Posterior vena cava (tissue), 2 donors: ENCODE data around the gene HHAT. TPM values are rescaled to one million over a fixed set of nuclear protein-coding genes. Genes with fewer than 3 reads are reported as not detected.

Source experiments
- DNase-seq: peaks from one replicate; pipeline ENCODE4 v3.0.0-alpha.2; 2020; ENCODE audit warnings: low spot score
- intact Hi-C, 2 donors: fragments of 100-400 bp; cut with DNase I; formaldehyde crosslinking; loops; one replicate each; pipeline versions ENCODE4 v1.14.1 to v1.14.2; 2022 to 2023
- total RNA-seq, 2 donors: library from RNA; stranded (reverse); fragmentation: NEBNext Ultra II Directional; extraction: Animal tissue kit (Norgen Biotek cat#: 25700); gene quantifications; one replicate each; pipeline ENCODE4 v1.2.1, GENCODE V29; 2021
- donor health status: DM: yes; HTN: yes; CAD: no.
- donor health status: DM: yes; HTN: yes; CAD: no.

HHAT gene
- total RNA-seq, 2 donors from 2014 or later: 1.5 to 1.7 TPM

DNA sequence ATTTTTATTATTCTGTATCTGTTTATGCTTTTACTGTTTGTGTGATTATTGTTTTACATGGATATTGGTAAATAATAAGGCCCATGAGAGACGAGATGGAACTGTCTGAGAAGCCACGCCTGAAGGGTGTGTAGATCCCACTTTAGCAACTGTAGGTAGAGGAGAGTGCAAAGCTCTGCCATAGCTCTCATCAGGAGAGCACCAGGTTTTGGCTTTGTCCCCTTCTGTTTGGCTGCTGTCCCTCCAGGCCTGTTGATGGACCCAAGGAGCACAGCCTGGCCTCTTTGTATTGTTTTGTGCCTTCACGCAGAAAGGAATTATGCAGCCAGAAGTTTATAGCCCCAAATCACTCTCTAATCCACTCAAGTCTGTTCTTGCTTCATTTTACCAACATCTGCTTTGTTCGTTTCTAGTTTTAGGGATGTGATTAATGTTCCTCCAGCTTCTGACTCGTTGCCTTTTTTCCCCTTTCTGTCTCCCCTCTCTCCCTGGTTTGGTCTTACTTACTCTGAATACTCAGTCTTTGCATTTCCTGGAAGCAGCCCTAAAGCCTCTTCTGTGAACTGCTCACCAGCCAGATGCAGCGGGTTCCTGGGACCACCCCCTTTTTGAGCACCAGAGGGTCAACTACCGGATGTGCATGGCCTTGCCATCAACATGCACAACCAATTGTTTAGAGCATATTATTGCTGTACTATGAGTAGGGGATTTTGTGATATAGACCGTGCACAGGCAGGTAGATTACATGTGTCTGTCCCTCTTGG, 127.3 kb downstream of the HHAT start:
- no peak for DNase-seq
- intact Hi-C loops: no loop called here

DNA sequence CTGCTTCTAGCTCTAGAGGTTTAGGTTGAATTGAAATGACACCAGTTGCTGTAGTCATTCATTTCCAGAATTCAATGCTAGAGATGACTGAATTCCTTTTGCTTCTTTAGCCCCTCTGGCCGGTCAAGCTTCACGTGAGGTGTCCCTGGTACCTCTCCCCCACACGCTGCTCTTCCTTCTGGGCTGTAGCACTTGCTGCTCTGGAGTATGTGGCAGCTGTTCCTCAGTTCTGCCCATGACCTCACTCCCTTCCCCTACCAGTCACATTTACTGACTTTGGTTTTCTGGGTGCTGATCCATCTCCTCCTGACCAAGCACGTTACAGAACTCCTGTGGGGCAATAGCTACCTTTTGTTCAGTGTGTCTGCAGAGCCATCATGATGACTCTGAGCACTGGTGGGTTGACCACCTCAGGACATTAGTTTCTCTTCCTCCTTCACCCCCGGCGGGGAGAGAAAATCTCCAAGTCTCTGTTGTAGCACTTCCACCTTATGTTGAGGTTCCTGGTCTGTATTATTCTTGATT, 128.1 kb downstream of the HHAT start:
- no peak for DNase-seq
- intact Hi-C loops: no loop called here

DNA sequence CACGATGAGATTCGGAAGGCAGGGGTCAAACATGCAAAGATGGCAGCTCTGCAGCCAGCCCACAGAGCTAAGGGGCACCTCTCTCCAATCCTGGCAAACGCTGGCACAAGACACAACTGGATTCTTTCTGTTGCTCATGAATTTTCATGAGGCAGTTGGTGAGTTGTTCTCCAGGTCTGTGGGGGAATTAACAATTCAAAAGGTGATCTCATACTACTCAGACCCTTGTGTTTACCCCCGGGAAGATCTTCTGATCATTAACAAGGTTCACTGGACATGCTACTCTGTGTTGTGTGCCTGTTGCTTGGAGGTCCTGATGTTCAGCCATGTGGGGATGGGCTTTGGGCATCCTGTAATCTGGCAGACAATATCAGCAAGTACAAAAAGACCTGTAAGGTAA, 128.9 kb downstream of the HHAT start:
- DNase-seq: no peak
- intact Hi-C loops: no loop called here

DNA sequence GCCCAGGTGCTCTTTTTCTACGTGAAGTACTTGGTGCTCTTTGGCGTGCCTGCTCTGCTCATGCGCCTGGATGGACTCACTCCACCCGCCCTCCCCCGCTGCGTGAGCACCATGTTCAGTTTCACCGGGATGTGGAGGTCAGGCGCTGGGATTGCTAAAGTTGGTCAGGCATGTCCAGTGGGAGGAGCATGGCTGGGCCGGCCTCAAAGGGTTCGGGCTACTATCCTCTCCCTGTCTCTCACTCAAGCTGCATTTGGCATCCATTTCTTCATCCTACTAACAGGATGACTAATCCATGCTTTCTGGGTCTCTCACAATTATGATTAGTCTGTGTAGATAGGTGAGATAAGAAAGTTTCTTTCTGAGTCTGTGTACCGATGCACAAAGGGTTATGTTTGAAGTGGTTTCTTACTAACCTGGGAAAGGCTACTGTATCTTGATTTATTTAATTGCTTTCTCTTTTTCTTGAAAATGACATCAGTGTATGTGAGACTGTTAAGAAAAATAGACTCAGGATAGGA, 135.9 kb downstream of the HHAT start:
- intact Hi-C loops: no loop called here
- no peak for DNase-seq

DNA sequence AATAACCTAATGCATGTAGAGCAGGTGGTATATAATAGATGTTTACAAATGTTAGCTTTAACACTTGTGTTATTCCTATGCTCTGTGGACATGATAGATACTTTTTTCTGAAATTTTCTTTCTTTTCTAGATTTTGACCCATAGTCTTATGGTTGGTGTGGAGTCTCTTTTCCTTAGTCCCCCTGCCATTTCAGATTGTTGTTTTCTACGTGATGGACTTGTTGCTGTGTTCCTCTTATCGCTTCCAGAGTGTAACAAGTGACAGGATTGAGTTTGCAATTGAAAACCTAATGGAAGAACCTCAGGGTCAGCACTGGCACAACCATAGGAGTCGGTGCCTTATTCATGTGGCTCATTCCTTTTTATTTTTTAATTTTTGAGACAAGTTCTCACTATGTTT, 136.4 kb downstream of the HHAT start:
- intact Hi-C loops: no loop called here
- no peak for DNase-seq

DNA sequence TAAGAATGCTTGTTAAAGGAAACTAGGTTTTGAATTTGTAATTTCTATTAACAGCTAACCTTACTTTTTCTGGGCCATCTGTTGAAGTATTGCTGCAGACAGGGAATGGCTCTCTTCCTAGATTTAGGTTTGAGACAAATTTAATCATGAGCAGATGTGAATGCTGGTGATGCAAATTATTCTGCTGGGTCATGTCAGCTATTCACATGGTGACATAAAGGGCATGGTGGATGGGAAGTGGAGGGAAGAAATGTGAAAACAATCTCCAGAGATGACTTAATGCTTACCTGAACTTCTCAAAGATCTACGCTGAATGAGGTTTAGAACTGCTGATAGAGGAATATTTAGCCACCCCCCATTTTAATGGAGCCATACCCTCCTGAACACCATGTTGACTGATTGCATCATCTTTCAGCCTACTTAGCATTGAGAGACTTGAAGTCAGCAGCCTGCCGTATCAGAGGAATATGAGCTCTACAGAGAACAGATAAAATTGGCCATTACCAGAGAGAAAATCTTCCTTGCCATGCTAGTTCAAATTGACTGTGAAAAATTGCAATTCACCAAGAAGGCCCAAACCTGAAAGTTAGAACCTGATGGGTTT, 138.8 kb downstream of the HHAT start:
- intact Hi-C loops: no loop called here
- no peak for DNase-seq

DNA sequence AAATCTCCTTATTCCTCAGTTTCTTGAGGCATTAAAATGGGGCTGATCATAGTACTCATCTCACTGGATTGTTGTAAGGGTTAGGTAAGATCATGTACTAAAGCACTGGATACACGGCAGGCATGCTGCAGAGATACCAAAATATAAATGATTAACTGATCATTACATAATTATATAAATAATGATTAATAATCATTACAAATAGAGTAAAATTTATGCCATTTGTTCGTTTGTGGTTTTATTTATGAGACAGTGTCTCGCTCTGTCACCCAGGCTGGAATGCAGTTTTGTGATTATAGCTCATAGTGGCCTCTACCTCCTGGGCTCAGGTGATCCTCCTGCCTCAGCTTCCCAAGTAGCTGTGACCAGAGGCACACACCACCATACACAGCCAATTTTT, 140.7 kb downstream of the HHAT start:
- DNase-seq: no peak
- intact Hi-C loops: no loop called here

DNA sequence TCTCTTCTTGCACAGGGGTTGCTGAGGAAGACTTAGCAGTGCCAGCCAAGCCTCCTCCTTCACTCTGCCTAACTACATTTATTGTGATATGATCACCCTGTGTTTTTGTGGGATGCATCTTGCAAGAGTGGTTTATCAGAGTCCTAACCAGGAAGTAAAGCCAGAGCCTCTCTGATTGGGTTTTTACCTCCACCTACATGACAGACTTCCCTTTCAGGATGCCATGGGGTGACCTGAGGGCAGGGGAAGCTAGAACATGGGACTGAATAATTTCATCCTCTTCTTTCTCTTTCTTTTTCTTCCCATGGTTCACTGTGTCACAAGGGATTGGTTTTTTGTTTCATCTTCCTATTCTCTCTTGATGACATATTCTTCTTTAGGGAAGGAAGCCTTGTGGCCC, 146.6 kb downstream of the HHAT start:
- intact Hi-C loops: no loop called here
- DNase-seq: no peak

DNA sequence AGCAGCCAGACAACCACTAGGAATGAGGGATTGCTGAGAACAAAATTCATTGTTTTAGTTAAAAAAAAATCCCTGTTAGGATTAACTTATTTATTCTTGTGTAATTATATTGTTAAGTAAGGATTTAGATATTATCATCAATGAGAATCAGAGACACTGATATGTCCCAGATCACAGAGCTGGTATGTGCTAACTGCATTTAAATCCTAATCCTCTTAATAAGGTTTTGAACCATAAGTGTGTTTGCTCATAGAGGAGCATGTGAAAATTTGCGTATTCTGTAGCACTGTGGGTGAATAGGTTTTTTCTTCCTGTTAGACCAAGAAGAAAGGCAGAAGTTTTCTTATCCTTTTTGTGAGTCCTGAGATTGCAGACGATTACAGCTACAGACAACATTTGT, 147.1 kb downstream of the HHAT start:
- intact Hi-C loops: no loop called here
- no peak for DNase-seq

DNA sequence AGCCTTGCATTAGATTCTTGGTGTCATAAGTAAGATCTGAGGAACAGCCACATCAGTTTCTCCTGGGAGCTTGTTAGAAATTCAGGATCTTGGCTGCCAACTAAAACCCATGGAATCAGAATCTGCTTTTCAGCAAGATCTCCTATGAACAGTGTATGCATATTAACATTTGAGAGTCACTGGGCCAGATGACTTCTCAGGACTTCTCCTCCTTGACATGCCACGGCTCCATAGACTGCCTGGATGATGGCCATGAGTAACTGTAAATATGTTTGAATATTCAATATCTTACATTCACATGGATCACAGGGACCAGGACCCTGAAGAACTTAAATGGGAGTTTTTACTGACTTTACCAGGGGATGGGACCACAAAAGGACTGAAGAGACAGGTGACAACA, 148.0 kb downstream of the HHAT start:
- intact Hi-C loops: no loop called here
- no peak for DNase-seq

DNA sequence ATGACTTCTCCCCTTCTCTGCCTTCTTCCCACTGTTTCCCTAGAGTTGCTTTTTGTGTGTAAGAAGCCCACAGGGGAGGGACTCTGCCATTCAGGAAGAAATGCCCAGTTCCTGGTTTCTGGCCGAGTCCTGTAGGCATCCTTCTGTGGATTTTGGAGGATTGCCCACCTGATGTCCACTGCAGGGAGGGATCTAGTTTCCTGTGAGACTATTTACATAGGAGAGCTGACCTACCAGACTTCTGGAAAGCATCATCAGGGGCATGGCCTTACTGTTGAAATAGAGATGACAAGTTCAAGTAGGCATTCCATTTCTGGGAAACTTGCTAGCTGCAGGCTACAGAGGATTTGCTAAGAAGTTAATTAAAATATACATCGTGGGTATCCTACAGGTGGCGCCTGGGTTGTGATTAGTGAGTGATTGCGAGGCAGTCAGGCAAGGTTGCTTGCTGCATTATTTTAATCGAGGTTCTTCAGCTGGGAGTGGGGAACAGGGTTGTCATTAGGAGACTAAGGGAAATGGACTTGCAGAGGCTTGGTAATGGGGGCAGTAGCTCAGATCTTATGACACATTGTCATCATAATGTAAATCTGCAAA, 148.7 kb downstream of the HHAT start:
- DNase-seq: no peak
- intact Hi-C loops: no loop called here

DNA sequence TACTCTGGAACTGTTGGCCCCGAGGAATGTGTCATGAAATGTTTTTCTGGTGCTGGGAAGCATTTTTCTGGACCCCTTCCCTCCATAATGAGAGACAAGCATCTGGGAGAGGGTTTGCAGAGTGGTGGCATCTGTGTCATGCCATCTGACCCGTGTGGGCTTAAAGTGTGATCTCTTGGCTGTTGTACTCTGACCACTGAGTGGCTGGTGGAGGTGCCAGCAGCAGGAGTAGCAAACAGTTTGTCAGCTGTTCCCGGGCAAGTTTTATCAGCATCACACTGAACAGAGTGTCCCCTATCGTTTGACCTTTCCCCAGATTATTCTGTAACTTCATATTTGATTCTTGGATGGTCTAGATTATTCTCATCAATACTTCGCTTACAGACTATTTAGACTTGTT, 150.1 kb downstream of the HHAT start:
- no peak for DNase-seq
- intact Hi-C loops: no loop called here

DNA sequence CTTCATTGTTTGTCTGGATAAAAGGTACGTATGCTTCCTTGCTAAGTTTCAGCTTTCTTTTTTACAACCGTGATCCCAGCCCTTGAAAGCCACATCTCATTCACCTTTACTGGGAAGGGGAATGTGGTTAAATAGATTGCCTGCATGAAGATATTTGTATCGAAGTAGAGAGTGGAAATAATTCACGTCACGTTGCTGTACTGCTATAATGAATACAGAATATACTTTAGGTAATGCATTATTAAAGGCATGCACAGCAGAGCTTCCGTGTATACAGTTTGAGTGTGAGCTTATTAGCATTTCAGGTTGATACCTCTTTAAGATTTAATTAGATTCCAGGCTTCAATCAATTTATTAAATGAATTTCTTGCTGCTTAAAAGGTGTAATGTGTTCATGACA, 153.8 kb downstream of the HHAT start:
- no peak for DNase-seq
- intact Hi-C loops: no loop called here

DNA sequence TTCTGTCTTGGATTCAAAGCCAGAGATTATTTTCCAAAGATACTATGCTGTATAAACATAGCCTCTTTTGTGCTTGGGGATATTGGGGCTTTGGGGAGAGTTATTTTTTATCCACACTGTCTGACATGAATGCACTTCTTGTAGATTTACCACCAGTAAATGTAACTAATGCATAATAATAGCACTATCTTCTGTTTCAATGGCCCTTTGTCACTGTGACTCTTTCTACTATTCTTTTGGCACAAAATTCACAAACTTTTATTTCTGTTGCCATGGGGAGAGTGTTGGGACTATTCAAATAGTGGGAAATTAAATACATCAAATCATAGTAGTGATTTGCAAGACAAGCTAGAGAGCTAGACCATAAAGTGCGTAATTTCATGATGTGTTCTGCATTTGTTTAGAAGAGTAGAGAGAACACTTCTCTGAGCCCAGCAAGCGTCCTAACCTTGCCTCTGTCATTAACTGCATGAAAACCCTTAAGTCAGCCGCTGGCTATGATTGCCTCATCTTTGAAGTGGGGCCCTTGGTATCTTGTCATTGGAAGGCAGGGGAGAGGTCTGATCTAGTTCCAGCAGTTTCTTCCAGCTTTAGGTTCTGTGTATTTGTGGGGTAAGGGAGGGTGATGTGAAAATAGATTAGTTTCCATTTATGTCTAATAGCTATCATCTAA, 154.4 kb downstream of the HHAT start:
- DNase-seq: no peak
- intact Hi-C loops: no loop called here

DNA sequence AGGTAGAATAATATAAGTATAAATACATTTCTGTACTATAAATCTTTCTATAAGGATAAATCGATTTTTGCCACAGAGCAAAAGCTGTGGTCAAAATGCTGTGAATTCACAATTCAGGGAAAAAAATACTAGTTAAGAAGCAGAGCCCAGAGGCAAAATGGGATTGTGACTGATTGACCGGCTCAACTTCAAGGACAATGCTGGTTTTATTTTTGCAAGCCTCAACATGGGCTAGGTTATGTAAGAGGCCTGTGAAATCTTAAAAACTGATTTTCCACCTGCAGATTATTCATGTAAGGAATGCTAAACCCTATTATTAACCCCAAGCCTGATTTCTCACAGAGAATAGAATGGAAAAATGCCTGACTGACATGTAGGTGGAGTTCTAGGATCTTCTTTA, 155.1 kb downstream of the HHAT start:
- no peak for DNase-seq
- intact Hi-C loops: no loop called here

DNA sequence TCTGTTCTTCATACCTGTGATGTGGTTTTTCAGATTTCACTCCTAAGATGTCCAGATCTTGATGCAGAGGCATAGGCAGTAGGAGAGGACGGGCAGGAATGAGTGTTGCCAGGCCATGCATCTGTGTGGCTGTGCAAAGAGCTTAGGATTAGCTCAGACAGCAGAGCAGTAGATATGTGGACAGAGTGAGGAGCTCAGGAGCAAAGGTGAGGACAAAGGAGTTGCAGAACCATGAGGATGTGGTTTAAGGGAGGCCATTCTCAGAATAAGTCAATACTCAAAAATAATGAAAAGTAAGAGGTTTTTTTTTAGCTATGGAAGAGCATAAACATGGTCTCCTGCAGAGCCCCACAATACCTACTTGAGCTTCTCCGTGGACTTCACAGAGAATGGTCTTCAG, 158.3 kb downstream of the HHAT start:
- intact Hi-C loops: no loop called here
- no peak for DNase-seq

DNA sequence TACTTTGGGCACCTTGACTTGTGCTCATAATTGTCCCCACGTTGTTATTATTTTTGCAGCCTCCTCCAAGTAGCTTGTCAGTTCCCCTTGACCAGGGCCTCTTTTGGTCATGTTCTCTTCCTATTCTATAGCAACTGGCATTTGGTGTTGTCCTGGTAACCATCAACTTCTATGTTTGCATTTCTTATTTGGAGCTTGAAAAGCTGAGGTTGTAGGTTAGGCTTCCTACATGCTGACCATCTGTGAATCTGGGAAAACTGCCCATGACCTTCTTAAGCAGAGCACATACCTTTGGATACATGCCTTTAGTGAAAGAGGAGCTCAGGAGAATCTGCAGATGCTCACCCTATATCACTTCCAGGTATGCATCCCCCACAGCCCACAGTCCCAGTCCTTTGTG, 160.8 kb downstream of the HHAT start:
- intact Hi-C loops: no loop called here

DNA sequence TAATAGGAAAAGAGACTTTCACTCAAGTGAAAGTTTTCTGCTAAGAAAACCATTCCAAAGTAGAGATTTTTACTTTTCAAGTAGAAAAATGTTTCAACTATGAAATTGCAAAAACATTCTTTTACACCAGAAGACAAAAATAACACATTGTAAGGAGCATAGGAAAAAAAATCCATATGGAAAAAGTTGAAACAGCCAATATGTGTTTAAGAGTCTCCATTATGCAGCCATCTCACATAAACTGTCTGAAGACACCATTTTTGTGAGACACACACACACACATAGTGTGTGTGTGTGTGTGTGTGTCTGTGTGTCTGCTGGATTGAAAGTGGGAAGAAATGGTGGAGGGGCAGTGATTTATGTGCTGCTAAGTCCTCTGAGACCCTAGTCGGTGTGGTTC, 162.1 kb downstream of the HHAT start:
- no peak for DNase-seq
- intact Hi-C loops: no loop called here

More for the DNA sequence above, 160.8 kb downstream of the HHAT start:
- no peak for DNase-seq

DNA sequence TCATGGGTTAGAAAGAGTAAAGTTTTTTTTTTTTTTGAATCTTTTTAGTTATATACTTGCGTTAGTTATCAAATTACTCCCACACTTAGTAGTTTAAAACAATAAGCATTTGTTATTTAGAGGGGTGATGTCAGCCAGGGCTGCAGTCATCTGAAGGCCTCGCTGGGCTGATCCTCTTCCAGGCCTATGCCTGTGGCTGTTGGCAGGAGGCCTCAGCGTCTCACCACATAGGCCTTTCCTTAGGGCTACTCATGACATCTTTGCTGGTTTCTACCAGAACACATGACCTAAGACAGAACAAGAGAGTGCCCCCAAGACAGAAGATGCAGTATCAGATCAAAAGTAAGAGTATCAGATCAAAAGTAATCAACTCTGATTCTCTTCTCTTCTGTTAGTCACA, 167.4 kb downstream of the HHAT start:
- intact Hi-C loops: no loop called here
- no peak for DNase-seq

DNA sequence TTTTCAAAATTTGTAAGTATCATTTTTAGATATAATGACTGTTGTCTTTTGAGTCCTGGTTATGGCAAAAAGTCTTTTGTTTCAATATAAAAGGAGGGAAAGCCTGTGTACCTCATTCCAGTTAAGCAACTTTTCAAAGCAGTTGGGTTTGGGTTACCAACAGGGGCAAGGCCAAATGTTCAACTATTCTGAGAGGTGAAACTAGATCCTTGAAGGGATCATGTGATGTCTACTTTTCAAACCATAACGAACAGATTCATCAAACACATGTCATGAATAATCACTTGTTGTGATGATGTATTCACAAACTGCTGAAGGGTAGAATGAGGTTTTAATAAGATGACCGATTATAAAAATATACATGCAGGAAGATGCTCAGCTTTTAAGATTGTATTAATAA, 171.3 kb downstream of the HHAT start:
- intact Hi-C loops: no loop called here
- no peak for DNase-seq
